GM18909 (cell line): ENCODE data around the gene RASEF.
A peak's percentile ranks its signal among the peaks of the same experiment; 100 is the strongest.
"Not testable (repeated sequence)": the region's sequence is repeated elsewhere in the genome, so short reads cannot be mapped to it uniquely, and the experiment has no call there.

Experiments
- ATAC-seq: cut with Tn5 transposase; IDR thresholded peaks from one replicate; pipeline ENCODE4 v1.9.1; 2021; ENCODE audit warnings: mild to moderate bottlenecking; ENCODE audit not compliant: unreplicated experiment, poor library complexity

The RASEF gene

DNA sequence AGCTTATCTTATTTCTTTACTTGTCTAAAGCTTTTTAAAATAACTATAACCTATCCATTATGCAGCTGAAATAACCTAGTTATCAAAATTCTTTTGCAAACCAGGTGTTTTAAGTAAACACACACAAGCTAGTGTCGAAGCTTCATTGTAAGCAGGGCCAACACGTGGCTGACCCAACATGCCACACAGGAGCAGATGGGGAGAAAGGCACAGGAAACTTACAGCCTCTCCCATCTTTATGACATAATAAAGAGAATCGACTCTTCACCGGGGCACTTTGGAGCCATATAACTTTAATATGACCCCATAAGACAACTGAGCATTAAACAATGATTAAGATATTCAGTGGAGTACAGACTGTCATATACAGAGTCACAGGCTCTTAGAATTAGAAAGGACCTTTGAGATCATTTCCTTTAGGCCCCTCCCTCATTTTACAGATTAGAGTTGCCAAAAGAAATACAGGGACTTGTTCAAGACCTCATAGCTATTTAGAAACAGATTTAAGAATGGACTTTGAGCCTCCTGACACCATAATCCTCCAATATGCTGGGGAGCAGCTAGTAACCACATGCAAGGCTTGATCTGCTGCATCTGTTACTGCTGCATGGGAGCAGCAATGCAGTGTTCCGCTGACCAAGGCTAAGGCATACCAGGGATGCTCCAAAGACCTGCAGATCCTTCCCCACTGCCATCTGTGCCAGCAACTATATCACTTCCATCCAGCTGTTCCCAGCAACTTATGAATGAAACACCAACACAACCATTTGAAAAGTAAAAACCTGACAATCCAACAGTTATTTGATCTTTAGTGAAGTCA lies 75.4 kb downstream of the RASEF start:
- no peak for ATAC-seq

DNA sequence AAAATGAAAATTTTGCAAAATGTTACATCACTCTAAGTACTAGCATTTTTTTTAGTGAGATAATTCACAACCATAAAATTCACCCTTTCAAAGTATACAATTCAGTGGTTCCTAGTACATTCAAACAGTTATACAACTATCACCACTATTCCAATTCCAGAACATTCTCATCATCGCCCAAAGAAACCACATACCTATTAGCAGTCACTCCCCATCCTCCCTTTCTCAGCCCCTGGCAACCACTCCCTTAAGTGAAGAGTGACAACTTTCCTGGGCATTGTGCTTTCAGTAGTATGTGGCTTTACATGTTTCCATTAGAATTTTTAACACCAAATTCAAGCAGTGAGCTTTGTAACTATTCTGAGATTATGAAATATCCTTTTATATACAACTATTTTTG lies 81.4 kb downstream of the RASEF start:
- ATAC-seq = no peak

DNA sequence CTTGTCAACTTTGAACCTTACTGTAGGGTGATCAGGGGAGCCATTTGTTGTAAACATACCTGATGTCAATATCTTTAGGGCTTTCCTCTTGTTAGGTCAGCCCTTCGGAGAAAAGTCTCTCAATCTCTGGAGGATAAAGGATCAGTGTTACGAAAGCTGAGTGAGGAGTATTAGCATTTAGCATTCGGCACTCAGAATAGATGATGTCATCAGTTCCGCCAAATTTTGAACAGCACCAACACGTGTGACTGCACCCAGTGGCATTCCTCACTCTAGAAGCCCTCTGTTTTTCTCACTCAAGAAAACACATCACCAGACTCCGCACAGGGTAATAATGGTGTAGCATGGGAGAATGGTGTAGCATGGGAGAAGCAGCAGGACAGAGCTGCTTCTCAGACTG lies 87.8 kb downstream of the RASEF start:
- ATAC-seq = no peak

DNA sequence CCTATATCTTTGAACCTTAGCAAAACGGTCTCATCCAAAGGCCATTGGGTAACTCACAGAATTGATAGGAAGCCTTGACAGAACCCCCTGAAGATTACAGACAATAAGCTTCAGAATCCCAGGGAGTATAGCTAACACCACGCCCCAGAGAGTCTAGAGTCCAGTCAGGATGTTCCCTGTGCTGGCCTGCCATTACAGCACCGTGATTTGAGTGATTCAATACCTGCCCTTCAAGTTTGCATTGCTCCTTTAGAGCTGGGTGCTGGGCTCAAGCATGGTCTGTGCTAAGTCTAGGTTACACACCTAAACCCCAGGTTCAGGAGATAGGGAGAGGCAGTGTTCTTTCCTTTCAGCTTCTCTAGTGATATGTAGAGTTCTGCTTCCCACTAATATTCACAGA lies 90.5 kb downstream of the RASEF start:
- ATAC-seq = no peak

DNA sequence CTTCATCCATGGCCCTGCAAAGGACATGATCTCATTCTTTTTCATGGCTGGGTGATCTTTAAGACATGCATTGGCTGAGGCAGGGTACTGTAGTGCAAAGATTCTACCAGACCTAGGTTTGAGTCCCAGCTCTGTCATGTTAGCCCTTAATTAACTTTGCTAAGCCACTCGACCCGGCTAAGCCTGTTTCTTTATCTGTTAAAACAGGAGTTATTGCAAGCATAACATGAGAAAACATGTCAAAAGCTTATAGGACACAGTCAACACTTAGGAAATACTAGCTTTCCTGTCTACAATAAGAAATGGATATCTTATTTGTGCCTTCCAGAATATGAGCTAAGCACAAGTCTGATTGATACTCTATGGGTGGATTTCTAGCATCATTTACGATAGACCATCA lies 92.6 kb downstream of the RASEF start:
- ATAC-seq = no peak

DNA sequence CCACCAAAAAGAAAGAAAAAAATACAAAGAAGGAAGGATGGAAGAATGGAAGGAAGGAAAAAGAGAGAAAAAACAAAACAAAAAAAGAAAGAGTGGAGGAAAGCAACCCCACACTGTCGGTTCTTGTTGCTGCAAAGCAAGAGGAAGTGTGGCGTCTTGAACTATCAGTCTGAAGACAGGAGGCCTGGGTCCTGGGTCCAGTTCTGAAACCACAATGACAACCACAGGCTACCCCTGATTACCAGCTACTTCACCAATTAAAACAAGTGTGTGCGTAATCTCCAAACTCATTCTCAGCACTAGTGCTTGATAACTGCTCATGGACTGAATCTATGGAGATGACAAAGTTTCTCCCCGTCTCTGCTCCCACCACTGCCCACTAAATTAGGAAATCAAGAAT lies 93.7 kb downstream of the RASEF start:
- ATAC-seq = no peak

DNA sequence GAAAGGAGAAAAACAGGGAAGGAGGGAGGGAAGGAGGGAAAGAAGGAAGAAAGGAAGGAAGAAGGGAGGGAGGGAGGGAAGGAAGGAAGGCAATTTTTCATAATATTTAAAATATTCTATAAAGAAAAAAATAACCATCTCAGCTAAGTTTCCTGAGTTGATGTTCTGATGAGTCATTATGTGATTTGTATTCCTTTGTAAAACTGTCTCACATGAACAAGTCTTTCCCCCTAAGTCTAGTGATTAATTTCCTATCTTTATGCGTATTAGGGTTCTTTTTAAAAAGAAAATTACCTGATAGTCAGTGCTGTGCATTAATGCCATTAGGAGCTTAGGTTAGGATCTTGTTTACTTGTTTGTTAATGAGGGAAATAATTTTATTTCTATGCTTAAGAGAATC lies 94.1 kb downstream of the RASEF start:
- ATAC-seq = no peak

DNA sequence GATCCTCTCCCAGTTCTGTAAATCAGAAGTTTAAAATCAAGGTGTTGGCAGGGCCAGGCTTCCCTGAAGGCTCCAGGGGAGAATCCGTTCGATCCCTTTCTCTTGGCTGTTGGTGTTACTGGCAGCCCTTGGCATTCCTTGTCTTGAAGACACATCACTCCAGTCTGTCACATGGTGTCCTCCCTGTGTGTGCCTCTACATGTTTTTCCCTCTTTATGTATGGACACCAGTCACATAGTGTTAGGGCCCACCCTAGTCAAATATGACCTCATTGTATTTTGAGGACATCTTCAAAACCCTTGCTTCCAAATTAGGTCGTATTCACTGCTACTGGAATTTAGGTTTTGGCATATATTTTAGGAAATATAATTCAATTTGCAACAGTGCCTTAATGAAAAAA lies 94.6 kb downstream of the RASEF start:
- no peak for ATAC-seq

DNA sequence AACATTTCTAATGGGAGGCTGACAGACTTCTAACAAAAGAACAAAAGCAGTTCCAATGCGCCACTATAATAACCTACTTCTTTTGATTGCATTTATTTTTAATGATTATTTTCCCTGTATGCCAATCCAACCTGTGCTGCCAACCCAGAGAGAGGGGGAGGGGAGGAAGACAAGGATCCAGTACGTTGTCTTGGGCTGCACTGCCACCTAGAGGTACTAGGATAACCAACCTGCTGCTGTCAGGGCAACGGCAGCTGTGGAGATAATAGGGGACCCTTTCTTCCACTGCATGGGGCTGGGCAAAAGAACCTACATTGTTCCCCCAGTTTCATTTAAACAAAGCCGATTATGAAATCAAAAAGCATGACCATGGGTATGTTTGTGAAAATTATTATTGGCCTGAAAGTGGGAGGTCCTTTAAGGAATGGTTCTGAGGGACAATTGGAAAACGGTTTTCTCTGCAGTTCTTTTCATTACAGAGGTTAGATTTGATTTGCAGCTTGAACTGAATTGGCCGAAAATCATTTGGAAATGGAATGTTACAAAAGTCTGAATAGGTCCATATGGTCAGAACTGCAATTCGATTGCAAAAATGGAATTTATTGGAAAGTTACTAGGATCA lies 101.3 kb downstream of the RASEF start:
- peak; percentile 97 for ATAC-seq

DNA sequence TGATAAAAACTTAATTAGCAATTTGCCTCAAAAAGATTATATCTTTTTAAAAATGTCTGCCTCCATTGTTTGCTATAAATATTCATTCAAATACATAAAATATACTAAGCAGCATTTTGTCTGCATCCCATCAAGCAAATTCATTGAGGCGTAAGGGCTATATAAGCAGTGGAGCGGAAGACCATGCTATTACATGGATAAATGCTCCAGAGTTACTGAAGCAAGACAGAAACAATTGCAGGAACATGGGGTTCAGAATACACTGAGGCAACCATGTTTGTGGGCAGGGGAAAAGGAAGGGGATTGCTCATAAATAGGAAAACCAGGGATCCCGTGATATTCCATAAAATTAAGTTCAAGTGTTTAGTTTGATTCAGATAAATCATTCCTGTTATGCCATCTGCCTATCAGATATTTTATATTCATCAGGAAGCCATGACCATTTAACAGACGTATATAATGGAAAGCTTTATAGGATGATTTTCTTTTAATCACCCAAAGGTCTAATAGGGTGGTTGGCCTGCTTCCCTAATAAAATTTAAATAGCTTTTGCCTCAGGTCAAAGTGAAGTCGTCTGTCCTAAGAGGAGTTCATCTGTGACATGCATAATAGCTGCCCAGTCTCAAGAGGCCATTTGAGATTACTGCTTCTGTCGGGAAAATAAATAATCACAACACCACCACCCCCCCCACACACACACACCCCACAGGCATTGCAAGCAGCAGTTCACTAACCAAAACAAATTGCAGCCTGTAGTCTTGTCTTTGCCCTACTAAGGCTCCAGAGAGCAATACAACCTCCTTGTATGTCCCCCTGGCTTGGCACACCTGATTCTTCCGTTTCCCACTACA lies 105.2 kb downstream of the RASEF start:
- no peak for ATAC-seq

DNA sequence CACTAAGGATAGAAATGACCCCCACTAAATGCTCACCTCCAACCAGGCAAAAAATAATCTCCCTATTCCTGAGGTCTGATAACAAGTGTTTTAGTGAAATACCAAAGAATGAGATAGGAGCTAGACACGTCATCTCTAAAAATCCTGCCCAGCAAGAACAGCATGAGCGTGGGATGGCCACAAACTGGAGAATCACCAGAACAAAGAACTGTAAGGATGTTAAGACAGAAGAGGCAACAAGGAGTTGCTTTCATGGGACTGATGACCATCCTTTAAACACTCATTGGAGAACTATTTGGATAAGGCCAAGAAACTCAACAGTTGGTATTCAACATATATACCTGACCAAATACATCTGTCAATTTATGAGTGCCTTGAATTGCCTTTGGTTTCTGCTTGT lies 113.7 kb downstream of the RASEF start:
- ATAC-seq = no peak

DNA sequence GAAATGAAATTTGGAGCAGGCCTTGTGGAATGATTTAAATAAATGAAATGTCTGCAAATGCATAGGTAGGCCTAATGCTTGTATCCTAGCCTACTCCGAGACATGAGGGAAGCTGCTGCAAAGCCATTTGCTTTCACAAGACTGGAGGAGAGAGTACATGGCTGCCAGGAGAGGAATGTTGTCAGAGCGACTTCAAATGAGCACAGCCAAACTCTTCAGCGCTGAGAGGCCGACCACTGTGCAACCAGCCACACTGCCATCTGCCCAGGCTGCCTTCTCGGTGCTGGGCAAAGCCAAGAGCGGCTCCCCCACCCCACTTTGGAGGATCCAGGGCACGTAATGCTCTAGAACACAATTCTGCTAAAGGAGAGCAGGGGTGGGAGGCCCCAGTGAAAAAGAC lies 122.6 kb downstream of the RASEF start:
- no peak for ATAC-seq

DNA sequence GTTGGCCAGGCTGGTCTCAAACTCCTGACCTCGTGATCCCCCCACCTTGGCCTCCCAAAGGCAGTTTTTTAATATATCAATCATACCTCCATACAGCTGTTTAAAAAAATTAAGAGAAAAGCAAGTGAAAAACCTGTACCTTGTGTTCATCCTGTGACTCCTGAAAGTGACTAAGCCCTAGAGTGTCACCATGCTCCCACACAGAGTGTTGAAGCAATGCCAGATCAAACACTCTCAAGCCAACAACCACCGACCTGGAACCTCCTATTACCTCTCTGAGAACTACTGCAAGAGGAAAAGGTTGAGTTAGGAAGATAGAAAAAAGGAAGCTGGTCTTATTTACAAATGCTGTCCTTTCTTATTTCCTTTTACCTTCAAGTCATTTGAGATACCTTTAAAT lies 123.5 kb downstream of the RASEF start:
- ATAC-seq = no peak

DNA sequence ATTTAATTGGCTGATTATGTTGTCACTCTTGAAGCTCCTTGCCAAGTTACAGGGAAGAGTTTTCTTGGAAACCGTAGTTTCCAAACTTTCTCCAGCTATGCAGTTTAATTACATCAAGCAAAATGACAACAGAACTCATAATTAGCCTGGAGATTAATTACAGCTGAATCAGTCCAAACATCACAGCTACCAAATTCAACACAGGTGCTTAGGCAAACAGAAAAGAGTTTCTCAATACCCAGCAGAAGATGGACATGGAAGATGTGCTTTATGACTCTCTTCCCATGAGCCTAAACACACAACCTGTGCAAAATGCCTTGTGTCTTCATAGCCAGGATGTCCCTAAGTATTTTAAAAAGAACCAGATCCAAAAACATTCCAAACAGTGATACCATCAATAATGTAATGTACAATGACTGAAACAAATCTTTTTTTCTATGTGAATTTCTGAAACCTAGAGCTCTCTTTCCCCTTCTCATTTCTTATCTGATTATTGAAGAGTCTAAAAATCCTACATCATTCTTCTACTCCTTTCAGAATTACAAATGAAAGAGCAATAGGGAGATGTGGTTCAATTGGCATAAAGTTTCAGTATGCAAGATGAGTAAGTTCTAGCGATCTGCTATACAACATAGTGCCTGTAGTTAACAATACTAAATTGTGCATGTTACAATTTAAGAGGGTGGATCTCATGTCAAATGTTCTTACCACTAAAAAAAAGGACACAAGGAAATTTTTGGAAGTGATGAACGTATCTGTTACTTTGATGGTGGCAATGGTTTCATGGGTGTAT lies 124.3 kb downstream of the RASEF start:
- ATAC-seq = no peak

DNA sequence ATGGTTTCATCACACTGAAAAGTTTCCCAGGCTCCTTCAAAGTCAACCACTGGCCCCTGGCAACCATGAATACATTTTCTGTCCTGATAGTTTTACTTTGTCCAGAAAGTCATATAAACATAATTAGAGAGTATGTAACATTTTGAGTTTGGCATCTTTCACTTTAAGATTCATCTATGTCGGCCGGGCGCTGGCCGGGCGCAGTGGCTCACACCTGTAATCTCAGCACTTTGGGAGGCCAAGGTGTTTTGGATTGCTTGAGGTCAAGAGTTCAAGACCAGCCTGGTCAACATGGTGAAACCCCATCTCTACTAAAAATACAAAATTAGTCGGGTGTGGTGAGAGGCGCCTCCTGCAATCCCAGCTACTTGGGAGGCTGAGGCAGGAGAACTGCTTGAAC lies 126.4 kb downstream of the RASEF start:
- ATAC-seq = not testable (repeated sequence)

DNA sequence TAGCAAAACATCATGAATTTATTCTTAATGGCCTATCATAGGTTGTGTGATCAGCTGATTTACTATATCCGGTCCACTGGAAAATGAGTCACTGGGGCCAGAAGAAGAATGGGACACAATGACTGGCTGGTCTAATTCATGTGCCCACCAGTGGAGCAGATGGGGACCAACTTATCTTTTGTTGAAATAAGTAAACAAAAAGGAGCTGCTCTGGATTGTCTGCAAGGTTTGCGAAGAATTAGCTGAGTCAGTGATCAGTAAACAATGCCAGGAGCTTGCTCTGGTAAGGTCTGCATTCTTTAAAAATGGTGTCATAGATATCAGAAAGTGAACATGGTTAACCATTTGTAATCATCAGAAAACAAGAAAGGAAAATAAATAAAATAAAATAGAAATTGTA lies 128.0 kb downstream of the RASEF start:
- ATAC-seq = no peak

DNA sequence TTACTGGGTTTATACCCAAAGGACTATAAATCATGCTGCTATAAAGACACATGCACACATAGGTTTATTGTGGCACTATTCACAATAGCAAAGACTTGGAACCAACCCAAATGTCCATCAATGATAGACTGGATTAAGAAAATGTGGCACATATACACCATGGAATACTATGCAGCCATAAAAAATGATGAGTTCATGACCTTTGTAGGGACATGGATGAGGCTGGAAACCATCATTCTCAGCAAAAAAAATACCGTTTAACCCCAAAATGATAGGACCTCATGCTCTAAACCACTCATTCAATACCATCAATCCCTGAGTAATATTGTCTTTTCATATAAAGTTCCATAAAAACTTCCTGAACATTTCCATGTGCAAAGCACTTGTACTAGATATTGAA lies 128.9 kb downstream of the RASEF start:
- not testable (repeated sequence) for ATAC-seq

DNA sequence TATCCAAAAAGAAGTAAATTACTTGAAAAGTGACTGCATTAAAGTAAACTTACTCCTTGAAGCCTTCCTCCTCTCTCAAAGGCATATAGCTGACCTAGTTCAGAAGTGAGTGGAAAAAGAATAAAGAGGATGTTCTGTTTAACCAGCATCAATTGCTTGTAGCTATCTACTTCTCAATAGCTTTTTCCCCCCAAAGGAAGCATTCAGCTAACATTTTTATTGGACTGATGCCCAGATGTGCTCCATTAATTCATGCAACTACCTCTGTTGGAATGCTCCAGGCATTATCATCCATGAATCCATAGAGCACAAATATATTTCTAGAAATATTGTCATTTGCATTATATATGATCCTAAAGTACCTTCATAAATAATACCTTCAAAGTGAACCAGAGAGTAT lies 132.8 kb downstream of the RASEF start:
- ATAC-seq = no peak
